H9 (cell line): ENCODE data around the gene PIP5K1A. TPM values are rescaled to one million over a fixed set of nuclear protein-coding genes. Genes with fewer than 3 reads are reported as not detected.
A peak's percentile ranks its signal among the peaks of the same experiment; 100 is the strongest.
"Not testable (repeated sequence)": the region's sequence is repeated elsewhere in the genome, so short reads cannot be mapped to it uniquely, and the experiment has no call there.

Experiments used
- DNase-seq: peaks from one replicate; pipeline ENCODE4 v3.0.0-alpha.2; 2017
- H2AFZ ChIP-seq: one replicate; pipeline ENCODE4 v1.6.1; 2013; ENCODE audit warnings: mild to moderate bottlenecking, low read length, control low read depth, moderate library complexity
- H2AK5ac ChIP-seq: 2 replicates; pipeline ENCODE4 v1.6.1; 2013; ENCODE audit warnings: low read length, control low read depth, mixed read lengths; ENCODE audit not compliant: insufficient read length
- H2BK120ac ChIP-seq: one replicate; pipeline ENCODE4 v1.6.1; 2013; ENCODE audit warnings: low read depth, mild to moderate bottlenecking, low read length, control low read depth, inconsistent platforms; ENCODE audit not compliant: poor library complexity, severe bottlenecking
- H2BK12ac ChIP-seq: 2 replicates; pipeline ENCODE4 v1.6.1; 2013; ENCODE audit warnings: low read length, control low read depth, mixed read lengths, low read depth; ENCODE audit not compliant: insufficient read length
- H2BK15ac ChIP-seq: 2 replicates; pipeline ENCODE4 v1.6.1; 2013; ENCODE audit warnings: low read depth, low read length, control low read depth
- H2BK20ac ChIP-seq: one replicate; pipeline ENCODE4 v1.6.1; 2013; ENCODE audit warnings: low read depth, mild to moderate bottlenecking, low read length, control low read depth, inconsistent platforms; ENCODE audit not compliant: poor library complexity, severe bottlenecking
- H2BK5ac ChIP-seq: 2 replicates; pipeline ENCODE4 v1.6.1; 2013; ENCODE audit warnings: low read length, control low read depth, mixed read lengths; ENCODE audit not compliant: insufficient read length
- H3K14ac ChIP-seq: 2 replicates; pipeline ENCODE4 v1.6.1; 2013; ENCODE audit warnings: low read length, control low read depth; ENCODE audit not compliant: insufficient read depth
- H3K18ac ChIP-seq: 2 replicates; pipeline ENCODE4 v1.6.1; 2013; ENCODE audit warnings: low read depth, mild to moderate bottlenecking, mixed read lengths, low read length, control low read depth; ENCODE audit not compliant: insufficient read length
- H3K23ac ChIP-seq: 2 replicates; pipeline ENCODE4 v1.6.1; 2013; ENCODE audit warnings: low read length, control low read depth, mixed read lengths, low read depth; ENCODE audit not compliant: insufficient read length
- H3K23me2 ChIP-seq: 2 replicates; pipeline ENCODE4 v1.6.1; 2013; ENCODE audit warnings: low read depth, mild to moderate bottlenecking, mixed read lengths, low read length, control low read depth; ENCODE audit not compliant: insufficient read length, poor library complexity, severe bottlenecking
- H3K27ac ChIP-seq: 2 replicates; pipeline ENCODE4 v1.5.1; 2013; ENCODE audit warnings: low read length, control low read depth, mixed read lengths, low read depth; ENCODE audit not compliant: insufficient read length
- H3K27me3 ChIP-seq: 2 replicates; pipeline ENCODE4 v1.6.1; 2013; ENCODE audit warnings: low read length, control low read depth, inconsistent platforms; ENCODE audit not compliant: insufficient read depth
- H3K4ac ChIP-seq: 2 replicates; pipeline ENCODE4 v1.6.1; 2013; ENCODE audit warnings: low read depth, mild to moderate bottlenecking, control low read depth, inconsistent platforms, low read length, moderate library complexity
- H3K4me1 ChIP-seq: 2 replicates; pipeline ENCODE4 v1.6.1; 2013; ENCODE audit warnings: low read length, control low read depth, inconsistent platforms; ENCODE audit not compliant: insufficient read depth
- H3K4me2 ChIP-seq: 2 replicates; pipeline ENCODE4 v1.6.1; 2013; ENCODE audit warnings: low read length, control low read depth, mixed read lengths; ENCODE audit not compliant: insufficient read length, insufficient read depth
- H3K56ac ChIP-seq: 2 replicates; pipeline ENCODE4 v1.6.1; 2013; ENCODE audit warnings: low read depth, mild to moderate bottlenecking, mixed read lengths, low read length, control low read depth; ENCODE audit not compliant: insufficient read length
- H3K79me1 ChIP-seq: 2 replicates; pipeline ENCODE4 v1.6.1; 2013; ENCODE audit warnings: low read depth, mild to moderate bottlenecking, moderate library complexity, low read length, control low read depth, inconsistent platforms; ENCODE audit not compliant: insufficient read depth, poor library complexity, severe bottlenecking
- H3K79me2 ChIP-seq: 2 replicates; pipeline ENCODE4 v1.6.1; 2013; ENCODE audit warnings: low read length, control low read depth, inconsistent platforms; ENCODE audit not compliant: insufficient read depth
- H3K9ac ChIP-seq: 2 replicates; pipeline ENCODE4 v1.6.1; 2013; ENCODE audit warnings: low read length, control low read depth, mixed read lengths; ENCODE audit not compliant: insufficient read length; ENCODE audit errors: extremely low read depth
- H3K9me3 ChIP-seq: one replicate; pipeline ENCODE4 v1.6.1; 2013; ENCODE audit warnings: low read depth, low read length, inconsistent platforms; ENCODE audit not compliant: control insufficient read depth
- H3T11ph ChIP-seq: one replicate; pipeline ENCODE4 v1.6.1; 2013; ENCODE audit warnings: mild to moderate bottlenecking, low read length, control low read depth, inconsistent platforms
- H4K20me1 ChIP-seq: one replicate; pipeline ENCODE4 v1.6.1; 2013; ENCODE audit not compliant: control insufficient read depth, insufficient read length, insufficient read depth
- H4K5ac ChIP-seq: 2 replicates; pipeline ENCODE4 v1.6.1; 2013; ENCODE audit warnings: low read depth, mild to moderate bottlenecking, mixed read lengths, low read length, control low read depth; ENCODE audit not compliant: insufficient read length
- H4K8ac ChIP-seq: replicated peaks from 2 replicates; pipeline ENCODE4 v1.6.1; 2013; ENCODE audit warnings: low read length, control low read depth, mixed read lengths, low read depth; ENCODE audit not compliant: insufficient read length
- H4K91ac ChIP-seq: 2 replicates; pipeline ENCODE4 v1.6.1; 2013; ENCODE audit warnings: low read depth, mild to moderate bottlenecking, moderate library complexity, mixed read lengths, low read length, control low read depth; ENCODE audit not compliant: insufficient read length
- H3K27ac Mint-ChIP-seq, 3 experiments: 2 replicates in 2 of 3; 3 replicates in 1 of 3; pipeline ENCODE4 v1.8.0; 2020 to 2021; ENCODE audit warnings: mixed read lengths in 3 of 3, mild to moderate bottlenecking in 1 of 3, moderate library complexity in 1 of 3
- H3K27me3 Mint-ChIP-seq: 2 replicates; pipeline ENCODE4 v1.8.0; 2021; ENCODE audit warnings: low read depth, mild to moderate bottlenecking, moderate library complexity, mixed read lengths
- H3K36me3 Mint-ChIP-seq, 3 experiments: 2 replicates in 2 of 3; 3 replicates in 1 of 3; pipeline ENCODE4 v1.8.0; 2020 to 2021; ENCODE audit warnings: low read depth in 3 of 3, mixed read lengths in 3 of 3; ENCODE audit not compliant: insufficient read depth in 1 of 3
- H3K4me1 Mint-ChIP-seq, 2 experiments: 2 replicates each; pipeline ENCODE4 v1.8.0; 2020; ENCODE audit warnings: mixed read lengths in 2 of 2
- H3K4me3 Mint-ChIP-seq, 2 experiments: 2 replicates in 1 of 2; 3 replicates in 1 of 2; pipeline ENCODE4 v1.8.0; 2020 to 2021; ENCODE audit warnings: mild to moderate bottlenecking in 2 of 2, mixed read lengths in 2 of 2, moderate library complexity in 1 of 2
- H3K9me3 Mint-ChIP-seq, 2 experiments: 2 replicates in 1 of 2; 3 replicates in 1 of 2; pipeline ENCODE4 v1.8.0; 2020; ENCODE audit warnings: mild to moderate bottlenecking in 2 of 2, mixed read lengths in 2 of 2, moderate library complexity in 1 of 2
- CTCF ChIP-seq: fragments of 200-600 bp; sonication (generic); conservative IDR thresholded peaks from 3 replicates; pipeline ENCODE4 v1.8.0; 2021; ENCODE audit warnings: antibody characterized with exemption, mild to moderate bottlenecking
- WGBS: extraction: QIAGEN DNeasy Blood & Tissue Kit; methylation state at CpG from one replicate; pipeline ENCODE4 v1.1.7; 2013; ENCODE audit warnings: missing lambda C conversion rate, low lambda C conversion rate, mixed read lengths; ENCODE audit not compliant: insufficient read length; ENCODE audit errors: extremely low coverage; 5-methylcytosine and 5-hydroxymethylcytosine counted together
- total RNA-seq: library from RNA; stranded (reverse); gene quantifications from 2 replicates; pipeline ENCODE4 v1.2.1, GENCODE V29; 2021

PIP5K1A gene
- total RNA-seq, 1 experiment from 2014 or later: 94.6 TPM

DNA sequence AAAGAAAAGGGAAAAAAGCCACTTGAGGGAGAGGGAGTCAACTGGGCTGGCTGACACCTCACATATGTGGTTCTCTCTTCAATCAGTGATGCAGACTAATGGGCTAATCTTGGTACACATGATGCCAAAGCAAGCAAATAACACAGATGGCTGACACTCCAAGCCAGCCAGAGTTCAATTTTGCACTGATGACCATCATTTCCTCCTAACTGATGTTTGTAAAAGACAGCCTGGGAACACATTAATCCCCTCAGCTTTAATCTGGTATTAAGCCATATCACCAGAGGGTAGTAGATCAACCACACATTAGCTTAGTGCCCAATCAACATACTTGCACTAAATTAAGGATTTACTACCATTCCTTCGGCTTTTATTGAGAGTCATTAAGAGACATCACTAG is 11.1 kb upstream of the PIP5K1A start:
- H3K27ac Mint-ChIP-seq: peak overlapping the region in 1 of 3 experiments; percentile 85; a peak in 2 of 7 replicates
- Histone ChIP-seq H3K27ac (no peak overlapping the region), H4K91ac (no peak overlapping the region), H3K79me2 (peaks cover 13% of the 10 kb centered on the region; the same call in 1 of the 2 replicates), H2BK12ac (no peak overlapping the region), H3K9ac (no peak overlapping the region), H3K4me1 (no peaks in the 10 kb centered on the region), H3K14ac (no peak overlapping the region), H3K18ac (no peak overlapping the region), H3T11ph (no peak overlapping the region), H3K79me1 (no peaks in the 10 kb centered on the region), H4K20me1 (no peaks in the 10 kb centered on the region), H2AK5ac (no peak overlapping the region), H2AFZ (no peak overlapping the region), H4K8ac (no peak overlapping the region), H3K27me3 (no peaks in the 10 kb centered on the region), H3K23ac (no peak overlapping the region), H3K9me3 (no peaks in the 10 kb centered on the region), H4K5ac (no peak overlapping the region), H3K23me2 (peaks cover 4% of the 10 kb centered on the region), H3K56ac (no peak overlapping the region), H2BK5ac (no peak overlapping the region), H2BK15ac (no peak overlapping the region), H2BK120ac (no peak overlapping the region), H3K4me2 (no peak overlapping the region), H3K4ac (no peak overlapping the region), H2BK20ac (no peak overlapping the region)
- peaks cover 6 to 13% of the 10 kb centered on the region in 2 experiments for H3K4me1 Mint-ChIP-seq
- no peaks in the 10 kb centered on the region; a peak in 1 of 5 replicates for H3K9me3 Mint-ChIP-seq
- no peak overlapping the region for H3K4me3 Mint-ChIP-seq
- H3K36me3 Mint-ChIP-seq: peaks cover 24 to 45% (median 38%) of the 10 kb centered on the region in 3 experiments
- DNase-seq: no peak
- TF ChIP-seq CTCF: no peak
- 0 out of 2 replicates have a peak, but pooled peaks cover 2% of the 10 kb centered on the region for H3K27me3 Mint-ChIP-seq
- no CpG with 5 or more reads among the region's 1 CpG for WGBS

DNA sequence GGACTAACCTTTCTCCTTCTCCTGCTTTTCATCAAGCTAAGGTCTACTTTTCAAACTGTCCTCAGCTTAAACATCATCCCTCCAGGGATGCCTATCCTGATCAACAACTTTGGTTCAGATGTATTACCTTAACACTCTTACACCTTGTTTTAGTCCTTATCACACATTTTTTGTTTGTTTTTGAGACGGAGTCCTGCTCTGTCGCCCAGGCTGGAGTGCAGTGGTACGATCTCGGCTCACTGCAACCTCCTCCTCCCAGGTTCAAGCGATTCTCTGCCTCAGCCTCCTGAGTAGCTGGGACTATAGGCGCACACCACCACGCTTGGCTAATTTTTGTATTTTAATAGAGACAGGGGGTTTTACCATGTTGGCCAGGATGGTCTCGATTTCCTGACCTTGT is 9.7 kb upstream of the PIP5K1A start:
- not testable (repeated sequence) for H2BK15ac ChIP-seq, H2BK12ac ChIP-seq, DNase-seq, H2BK120ac ChIP-seq, H3T11ph ChIP-seq, H2BK5ac ChIP-seq, H4K20me1 ChIP-seq, H4K8ac ChIP-seq, H3K9me3 Mint-ChIP-seq, H3K23ac ChIP-seq, H3K14ac ChIP-seq, H3K79me1 ChIP-seq, H2AFZ ChIP-seq, H3K4me1 ChIP-seq, H3K56ac ChIP-seq, H3K27me3 ChIP-seq, H3K18ac ChIP-seq, H2AK5ac ChIP-seq, H4K5ac ChIP-seq, H3K23me2 ChIP-seq, H3K27me3 Mint-ChIP-seq, H2BK20ac ChIP-seq, H4K91ac ChIP-seq, H3K27ac Mint-ChIP-seq, H3K27ac ChIP-seq, H3K4ac ChIP-seq, H3K9me3 ChIP-seq
- WGBS: no CpG with 5 or more reads among the region's 8 CpGs
- H3K79me2 ChIP-seq: peaks cover 13% of the 10 kb centered on the region; the same call in 1 of the 2 replicates
- peak overlapping the region; percentile 95 for H3K9ac ChIP-seq
- H3K4me3 Mint-ChIP-seq: peak overlapping the region; percentile 100
- H3K4me2 ChIP-seq: peak overlapping the region; percentile 92
- peaks cover 14 to 32% (median 25%) of the 10 kb centered on the region in 3 experiments for H3K36me3 Mint-ChIP-seq
- H3K4me1 Mint-ChIP-seq: peaks cover 6 to 13% of the 10 kb centered on the region in 2 experiments
